Activated naive CD8-positive, alpha-beta T cell treated with anti-CD3 and anti-CD28 coated beads, Interleukin-2, amount 50 U/mL, for 24 hours (primary cell): ENCODE measurements around the gene FANCC.

Source experiments
- ATAC-seq: fragments of 150-1000 bp; cut with Tn5 transposase; one replicate; pipeline ENCODE4 v1.10.0; 2021
- DNase-seq: peaks from one replicate; pipeline ENCODE4 v3.0.0; 2021
- H3K27ac Mint-ChIP-seq: one replicate; pipeline ENCODE4 v1.8.0; 2021; ENCODE audit warnings: mild to moderate bottlenecking, mixed read lengths
- H3K27me3 Mint-ChIP-seq: one replicate; pipeline ENCODE4 v1.8.0; 2021; ENCODE audit warnings: mixed read lengths
- H3K36me3 Mint-ChIP-seq: one replicate; pipeline ENCODE4 v1.8.0; 2021; ENCODE audit warnings: low read depth, mixed read lengths
- H3K4me1 Mint-ChIP-seq: one replicate; pipeline ENCODE4 v1.8.0; 2021; ENCODE audit warnings: mixed read lengths
- H3K4me3 Mint-ChIP-seq: one replicate; pipeline ENCODE4 v1.8.0; 2021; ENCODE audit warnings: mild to moderate bottlenecking, moderate library complexity, mixed read lengths
- H3K9me3 Mint-ChIP-seq: one replicate; pipeline ENCODE4 v1.8.0; 2021; ENCODE audit warnings: mixed read lengths

FANCC gene

GRCh38 chr9:95188459-95188858 is 129.1 kb downstream of the FANCC start:
- H3K4me3 Mint-ChIP-seq: no peak overlapping the region
- ATAC-seq (no peak), DNase-seq (no peak)
- H3K36me3 Mint-ChIP-seq: no peaks in the 10 kb centered on the region
- H3K27me3 Mint-ChIP-seq: no peaks in the 10 kb centered on the region
- peaks cover 16% of the 10 kb centered on the region for H3K4me1 Mint-ChIP-seq
- H3K9me3 Mint-ChIP-seq: peaks cover 3% of the 10 kb centered on the region
- H3K27ac Mint-ChIP-seq: no peak overlapping the region

- ATAC-seq (no peak), DNase-seq (no peak)
- Mint-ChIP-seq H3K27me3 (no peaks in the 10 kb centered on the region), H3K9me3 (no peaks in the 10 kb centered on the region), H3K27ac (no peak overlapping the region), H3K36me3 (no peaks in the 10 kb centered on the region), H3K4me3 (no peak overlapping the region), H3K4me1 (peaks cover 16% of the 10 kb centered on the region)
Measured at GRCh38 chr9:95185956-95186355, 131.6 kb downstream of the FANCC start.

GRCh38 chr9:95182854-95183563 is 134.5 kb downstream of the FANCC start:
- no peak for ATAC-seq
- Mint-ChIP-seq H3K4me3 (no peak overlapping the region), H3K36me3 (no peaks in the 10 kb centered on the region), H3K27me3 (no peaks in the 10 kb centered on the region), H3K4me1 (no peaks in the 10 kb centered on the region), H3K27ac (no peak overlapping the region), H3K9me3 (no peaks in the 10 kb centered on the region)
- no peak for DNase-seq

DNA sequence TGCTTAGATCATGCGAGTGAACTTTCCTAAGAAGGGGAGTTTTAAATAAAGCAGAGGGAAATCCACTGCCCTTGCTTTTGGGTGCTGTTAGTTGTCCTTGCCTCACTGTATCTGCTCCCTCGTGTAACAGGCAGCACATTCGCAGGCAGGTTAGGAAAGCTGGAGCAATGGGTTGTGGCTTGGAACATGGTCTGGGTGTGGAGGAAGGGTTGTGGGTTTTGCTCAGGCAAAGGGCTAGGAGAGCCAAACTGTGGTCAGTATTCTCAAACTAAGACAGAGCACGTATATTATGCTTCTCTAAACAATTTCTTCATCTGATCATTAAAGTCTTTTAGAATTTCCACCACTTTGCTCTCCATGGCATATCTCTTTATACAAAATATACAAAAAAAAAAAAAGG is 135.7 kb downstream of the FANCC start:
- H3K27ac Mint-ChIP-seq: no peak overlapping the region
- ATAC-seq (no peak), DNase-seq (no peak)
- no peaks in the 10 kb centered on the region for H3K36me3 Mint-ChIP-seq
- H3K9me3 Mint-ChIP-seq: no peaks in the 10 kb centered on the region
- no peaks in the 10 kb centered on the region for H3K4me1 Mint-ChIP-seq
- H3K4me3 Mint-ChIP-seq: no peak overlapping the region
- no peaks in the 10 kb centered on the region for H3K27me3 Mint-ChIP-seq

- no peak for ATAC-seq
- Mint-ChIP-seq H3K27me3 (no peaks in the 10 kb centered on the region), H3K36me3 (no peaks in the 10 kb centered on the region), H3K4me1 (no peaks in the 10 kb centered on the region), H3K27ac (no peak overlapping the region), H3K4me3 (no peak overlapping the region), H3K9me3 (no peaks in the 10 kb centered on the region)
- no peak for DNase-seq
Measured at GRCh38 chr9:95181226-95181818, 136.2 kb downstream of the FANCC start.

- no peak overlapping the region for H3K27ac Mint-ChIP-seq
- no peak for DNase-seq
- no peaks in the 10 kb centered on the region for H3K36me3 Mint-ChIP-seq
- H3K9me3 Mint-ChIP-seq: no peaks in the 10 kb centered on the region
- no peak overlapping the region for H3K4me3 Mint-ChIP-seq
- ATAC-seq: no peak
- H3K27me3 Mint-ChIP-seq: no peaks in the 10 kb centered on the region
- no peaks in the 10 kb centered on the region for H3K4me1 Mint-ChIP-seq
Measured at GRCh38 chr9:95177617-95178016, 139.9 kb downstream of the FANCC start.

DNA sequence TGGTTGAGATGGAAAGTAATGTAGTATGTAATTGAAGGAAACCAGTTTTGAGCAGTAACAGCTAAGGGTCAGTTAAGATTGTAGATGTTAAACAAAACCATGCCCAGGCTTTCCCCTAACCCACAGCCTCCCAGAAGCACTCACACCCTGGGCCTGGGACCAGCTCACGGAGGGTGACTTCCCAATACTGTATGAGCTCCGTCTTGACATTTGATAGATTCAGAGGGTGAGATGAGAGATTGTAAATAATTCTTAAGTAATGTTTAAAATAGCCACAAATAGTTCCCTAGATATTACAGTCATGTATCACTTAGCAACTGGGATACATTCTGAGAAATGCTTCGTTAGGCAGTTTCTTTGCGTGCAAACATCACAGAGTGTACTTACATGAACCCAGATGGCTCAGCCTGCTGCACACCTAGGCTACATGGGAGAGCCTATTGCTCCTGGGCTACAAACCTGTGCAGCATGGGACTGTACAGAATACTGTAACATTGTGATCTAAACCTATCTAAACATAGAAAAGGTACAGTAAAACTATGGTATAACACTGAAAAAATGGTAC is 140.7 kb downstream of the FANCC start:
- no peak for ATAC-seq
- DNase-seq: no peak
- no peaks in the 10 kb centered on the region for H3K27me3 Mint-ChIP-seq
- peaks cover under 1% of the 10 kb centered on the region for H3K36me3 Mint-ChIP-seq
- peaks cover 1% of the 10 kb centered on the region for H3K4me1 Mint-ChIP-seq
- H3K27ac Mint-ChIP-seq: no peak overlapping the region
- no peak overlapping the region for H3K4me3 Mint-ChIP-seq
- no peaks in the 10 kb centered on the region for H3K9me3 Mint-ChIP-seq

GRCh38 chr9:95175523-95175922 is 142.0 kb downstream of the FANCC start:
- no peak for ATAC-seq
- Mint-ChIP-seq H3K4me3 (no peak overlapping the region), H3K4me1 (peaks cover 11% of the 10 kb centered on the region), H3K9me3 (no peaks in the 10 kb centered on the region), H3K27ac (no peak overlapping the region), H3K27me3 (no peaks in the 10 kb centered on the region), H3K36me3 (peaks cover 6% of the 10 kb centered on the region)
- no peak for DNase-seq

GRCh38 chr9:95174038-95174437 is 143.5 kb downstream of the FANCC start:
- H3K27ac Mint-ChIP-seq: no peak overlapping the region
- ATAC-seq: no peak
- H3K27me3 Mint-ChIP-seq: no peaks in the 10 kb centered on the region
- H3K9me3 Mint-ChIP-seq: no peaks in the 10 kb centered on the region
- no peak for DNase-seq
- H3K36me3 Mint-ChIP-seq: peaks cover 11% of the 10 kb centered on the region
- H3K4me3 Mint-ChIP-seq: no peak overlapping the region
- H3K4me1 Mint-ChIP-seq: peaks cover 15% of the 10 kb centered on the region

DNA sequence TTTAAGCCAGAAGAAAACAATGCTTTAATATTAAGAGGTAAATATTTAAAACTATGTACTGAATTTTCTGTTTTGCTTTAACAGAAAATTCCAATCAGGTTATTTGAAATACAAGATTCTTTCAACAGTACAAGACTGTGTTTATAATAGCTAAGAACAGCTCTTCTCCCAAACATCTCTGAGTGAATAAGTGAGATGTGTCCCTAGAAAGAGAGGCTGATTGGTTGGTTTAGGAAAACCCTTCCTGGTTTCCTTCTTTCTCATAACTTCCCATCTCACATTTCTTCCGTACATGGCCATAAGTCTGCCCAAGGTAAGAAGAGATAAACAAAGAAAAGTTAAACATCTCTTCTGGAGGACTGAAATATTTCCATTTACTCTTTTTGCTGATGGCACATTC is 145.9 kb downstream of the FANCC start:
- ATAC-seq (no peak), DNase-seq (no peak)
- H3K36me3 Mint-ChIP-seq: peaks cover 24% of the 10 kb centered on the region
- no peaks in the 10 kb centered on the region for H3K9me3 Mint-ChIP-seq
- H3K4me3 Mint-ChIP-seq: no peak overlapping the region
- H3K27ac Mint-ChIP-seq: no peak overlapping the region
- H3K27me3 Mint-ChIP-seq: no peaks in the 10 kb centered on the region
- H3K4me1 Mint-ChIP-seq: peaks cover 23% of the 10 kb centered on the region

DNA sequence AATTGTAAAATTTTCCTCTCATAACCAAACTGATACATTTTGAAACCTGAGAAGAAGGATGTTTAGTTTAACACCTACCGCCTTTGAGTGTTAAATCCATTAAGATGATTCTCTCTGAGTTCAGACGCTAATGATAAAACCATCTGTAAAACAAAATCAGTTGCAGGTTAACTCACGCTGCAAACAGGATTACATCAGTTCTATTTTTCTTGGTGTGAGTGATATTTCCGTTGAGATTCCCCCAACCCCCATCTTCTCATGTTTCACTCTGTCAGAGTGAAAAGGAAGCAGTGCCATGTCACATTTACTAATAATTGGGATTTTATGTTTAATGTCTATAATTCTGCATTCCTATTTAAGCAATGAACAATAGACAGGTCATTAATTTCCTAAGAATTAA is 146.5 kb downstream of the FANCC start:
- Mint-ChIP-seq H3K9me3 (no peaks in the 10 kb centered on the region), H3K4me3 (no peak overlapping the region), H3K36me3 (peaks cover 24% of the 10 kb centered on the region), H3K27ac (peak overlapping the region; percentile 69), H3K27me3 (no peaks in the 10 kb centered on the region), H3K4me1 (peaks cover 23% of the 10 kb centered on the region)
- DNase-seq (no peak), ATAC-seq (peak; percentile 41)

- no peak overlapping the region for H3K27ac Mint-ChIP-seq
- ATAC-seq (peak; percentile 91), DNase-seq (peak; percentile 69)
- H3K9me3 Mint-ChIP-seq: no peaks in the 10 kb centered on the region
- peaks cover 23% of the 10 kb centered on the region for H3K4me1 Mint-ChIP-seq
- peaks cover 24% of the 10 kb centered on the region for H3K36me3 Mint-ChIP-seq
- H3K27me3 Mint-ChIP-seq: no peaks in the 10 kb centered on the region
- no peak overlapping the region for H3K4me3 Mint-ChIP-seq
Measured at GRCh38 chr9:95167998-95168397, 149.5 kb downstream of the FANCC start.

DNA sequence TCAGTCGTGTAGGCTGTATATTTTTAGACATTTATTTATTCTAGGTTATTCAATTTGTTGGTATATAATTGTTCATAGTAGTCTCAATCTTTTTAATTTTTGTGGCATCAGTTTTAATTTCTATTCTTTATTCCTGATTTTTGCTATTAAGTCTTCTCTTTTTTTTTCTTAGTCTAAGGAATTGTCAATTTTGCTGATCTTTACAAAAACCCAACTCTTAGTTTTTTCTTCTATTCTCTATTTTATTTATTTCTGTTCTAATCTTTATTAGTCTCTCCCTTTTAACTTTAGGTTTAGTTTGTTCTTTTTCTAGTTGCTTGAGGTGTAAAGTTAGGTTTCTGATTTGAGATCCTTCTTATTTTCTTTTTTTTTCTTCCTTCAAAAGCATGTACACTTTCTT is 152.5 kb downstream of the FANCC start:
- H3K36me3 Mint-ChIP-seq: peaks cover 29% of the 10 kb centered on the region
- no peak overlapping the region for H3K27ac Mint-ChIP-seq
- H3K27me3 Mint-ChIP-seq: no peaks in the 10 kb centered on the region
- ATAC-seq (no peak), DNase-seq (no peak)
- no peaks in the 10 kb centered on the region for H3K9me3 Mint-ChIP-seq
- H3K4me3 Mint-ChIP-seq: no peak overlapping the region
- H3K4me1 Mint-ChIP-seq: peaks cover 7% of the 10 kb centered on the region

- Mint-ChIP-seq H3K36me3 (peaks cover 16% of the 10 kb centered on the region), H3K27ac (no peak overlapping the region), H3K4me3 (no peak overlapping the region), H3K27me3 (no peaks in the 10 kb centered on the region), H3K9me3 (no peaks in the 10 kb centered on the region), H3K4me1 (peaks cover 11% of the 10 kb centered on the region)
- DNase-seq (no peak), ATAC-seq (no peak)
Measured at GRCh38 chr9:95157481-95158151, 159.9 kb downstream of the FANCC start.

GRCh38 chr9:95156074-95156473 is 161.4 kb downstream of the FANCC start:
- H3K4me1 Mint-ChIP-seq: peaks cover 11% of the 10 kb centered on the region
- no peak for DNase-seq
- H3K36me3 Mint-ChIP-seq: peaks cover 12% of the 10 kb centered on the region
- H3K4me3 Mint-ChIP-seq: no peak overlapping the region
- H3K27me3 Mint-ChIP-seq: no peaks in the 10 kb centered on the region
- H3K9me3 Mint-ChIP-seq: no peaks in the 10 kb centered on the region
- ATAC-seq: no peak
- H3K27ac Mint-ChIP-seq: no peak overlapping the region
